ENCODE measurements around the gene AP3S1. TPM values are rescaled to one million over a fixed set of nuclear protein-coding genes. Genes with fewer than 3 reads are reported as not detected.

The AP3S1 gene
- total RNA-seq, 4 donors from 2014 or later = 69.5 to 175 (median 109) TPM

DNA sequence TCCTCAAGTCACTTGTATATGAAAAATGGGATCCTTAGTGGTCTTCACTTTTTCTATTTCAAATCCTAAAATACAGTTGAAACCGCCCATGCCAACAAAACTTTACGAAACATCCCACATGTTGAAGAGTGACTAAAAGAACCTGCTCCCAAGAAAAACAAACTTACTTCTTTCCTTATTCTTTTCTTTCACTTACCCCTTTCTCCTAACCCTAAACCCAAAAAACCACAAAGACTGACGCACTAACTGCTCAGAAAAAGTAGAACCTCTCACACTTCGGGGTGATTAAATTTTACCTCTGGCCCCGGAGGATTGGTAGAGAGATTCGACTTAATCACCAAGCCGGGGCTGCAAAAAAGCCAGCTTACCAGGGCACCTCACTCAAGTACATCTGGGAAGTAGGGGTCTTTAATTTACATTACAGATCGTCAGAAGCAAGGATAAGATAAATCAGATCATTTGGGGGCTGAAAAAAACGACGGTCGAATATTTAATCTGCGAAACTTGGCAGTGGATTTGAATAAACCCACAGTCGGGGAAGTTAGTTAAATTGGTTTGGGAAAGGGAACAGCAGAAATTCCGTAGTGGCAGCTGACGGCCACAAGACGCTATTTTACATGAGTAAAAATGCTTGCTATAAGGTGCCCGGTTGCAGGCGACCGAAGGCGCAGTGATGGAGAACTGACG is 26.6 kb upstream of the AP3S1 start:
- TF ChIP-seq, protein P1, sequence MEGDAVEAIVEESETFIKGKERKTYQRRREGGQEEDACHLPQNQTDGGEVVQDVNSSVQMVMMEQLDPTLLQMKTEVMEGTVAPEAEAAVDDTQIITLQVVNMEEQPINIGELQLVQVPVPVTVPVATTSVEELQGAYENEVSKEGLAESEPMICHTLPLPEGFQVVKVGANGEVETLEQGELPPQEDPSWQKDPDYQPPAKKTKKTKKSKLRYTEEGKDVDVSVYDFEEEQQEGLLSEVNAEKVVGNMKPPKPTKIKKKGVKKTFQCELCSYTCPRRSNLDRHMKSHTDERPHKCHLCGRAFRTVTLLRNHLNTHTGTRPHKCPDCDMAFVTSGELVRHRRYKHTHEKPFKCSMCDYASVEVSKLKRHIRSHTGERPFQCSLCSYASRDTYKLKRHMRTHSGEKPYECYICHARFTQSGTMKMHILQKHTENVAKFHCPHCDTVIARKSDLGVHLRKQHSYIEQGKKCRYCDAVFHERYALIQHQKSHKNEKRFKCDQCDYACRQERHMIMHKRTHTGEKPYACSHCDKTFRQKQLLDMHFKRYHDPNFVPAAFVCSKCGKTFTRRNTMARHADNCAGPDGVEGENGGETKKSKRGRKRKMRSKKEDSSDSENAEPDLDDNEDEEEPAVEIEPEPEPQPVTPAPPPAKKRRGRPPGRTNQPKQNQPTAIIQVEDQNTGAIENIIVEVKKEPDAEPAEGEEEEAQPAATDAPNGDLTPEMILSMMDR (IDR thresholded peaks at IDR 0.05; ENCODE audit: low read depth) = no peak

GRCh38 chr5:115815693-115816225 is 26.0 kb upstream of the AP3S1 start:
- TF ChIP-seq, protein P1 (IDR thresholded peaks at IDR 0.05; ENCODE audit: low read depth) = no peak

- TF ChIP-seq, protein P1 (IDR thresholded peaks at IDR 0.05; ENCODE audit: low read depth) = no peak
These were observed 25.3 kb upstream of the AP3S1 start, which contains the start of gene CDO1 for GRCh38 chr5:115816226-115817081. TSS of gene CDO1 (minus strand) at chr5:115816659. CDS start at chr5:115816397, 262 bp downstream.

GRCh38 chr5:115817386-115817785 is 24.3 kb upstream of the AP3S1 start:
- TF ChIP-seq, protein P1 (IDR thresholded peaks at IDR 0.05; ENCODE audit: low read depth) = no peak

DNA sequence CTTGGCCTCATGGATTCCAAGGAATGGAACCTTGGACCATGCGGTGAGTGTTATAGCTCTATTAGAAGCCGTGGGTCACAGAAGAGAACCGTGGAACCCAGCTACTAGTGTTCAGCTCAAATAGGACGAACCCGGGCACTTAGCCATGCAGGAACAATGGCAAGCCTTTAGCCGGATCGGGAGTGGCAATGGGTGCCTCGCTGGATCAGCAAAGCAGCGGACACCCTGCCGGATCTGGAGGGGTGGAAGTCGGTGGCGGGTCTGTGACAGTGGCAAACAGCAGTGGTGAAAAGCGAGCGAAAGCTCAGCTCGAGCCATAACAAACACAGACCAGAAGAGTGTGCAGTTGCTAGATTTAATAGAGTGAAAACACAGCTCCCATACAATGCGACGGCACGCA is 22.9 kb upstream of the AP3S1 start:
- TF ChIP-seq, protein P1 (IDR thresholded peaks at IDR 0.05; ENCODE audit: low read depth) = no peak

GRCh38 chr5:115820846-115821245 is 20.9 kb upstream of the AP3S1 start:
- TF ChIP-seq, protein P1 (IDR thresholded peaks at IDR 0.05; ENCODE audit: low read depth) = no peak

GRCh38 chr5:115825948-115826347 is 15.8 kb upstream of the AP3S1 start:
- TF ChIP-seq, protein P1 (IDR thresholded peaks at IDR 0.05; ENCODE audit: low read depth) = no peak

Data from subcutaneous adipose tissue (tissue), 4 donors.